CD4-positive, alpha-beta T cell treated with Interferon alpha-2 for 1 hour (primary cell): ENCODE measurements around the gene SSU72.

Experiments
- DNase-seq, 2 donors: peaks; one replicate each; pipeline ENCODE4 v3.0.0-alpha.2; 2020 to 2022

SSU72 gene

GRCh38 chr1:1574721-1575537 lies at the start of gene SSU72:
TSS of gene SSU72 (minus strand) at chr1:1574863. CDS start at chr1:1574557, 306 bp downstream.
- DNase-seq = peak; percentile 90 to 94

DNA sequence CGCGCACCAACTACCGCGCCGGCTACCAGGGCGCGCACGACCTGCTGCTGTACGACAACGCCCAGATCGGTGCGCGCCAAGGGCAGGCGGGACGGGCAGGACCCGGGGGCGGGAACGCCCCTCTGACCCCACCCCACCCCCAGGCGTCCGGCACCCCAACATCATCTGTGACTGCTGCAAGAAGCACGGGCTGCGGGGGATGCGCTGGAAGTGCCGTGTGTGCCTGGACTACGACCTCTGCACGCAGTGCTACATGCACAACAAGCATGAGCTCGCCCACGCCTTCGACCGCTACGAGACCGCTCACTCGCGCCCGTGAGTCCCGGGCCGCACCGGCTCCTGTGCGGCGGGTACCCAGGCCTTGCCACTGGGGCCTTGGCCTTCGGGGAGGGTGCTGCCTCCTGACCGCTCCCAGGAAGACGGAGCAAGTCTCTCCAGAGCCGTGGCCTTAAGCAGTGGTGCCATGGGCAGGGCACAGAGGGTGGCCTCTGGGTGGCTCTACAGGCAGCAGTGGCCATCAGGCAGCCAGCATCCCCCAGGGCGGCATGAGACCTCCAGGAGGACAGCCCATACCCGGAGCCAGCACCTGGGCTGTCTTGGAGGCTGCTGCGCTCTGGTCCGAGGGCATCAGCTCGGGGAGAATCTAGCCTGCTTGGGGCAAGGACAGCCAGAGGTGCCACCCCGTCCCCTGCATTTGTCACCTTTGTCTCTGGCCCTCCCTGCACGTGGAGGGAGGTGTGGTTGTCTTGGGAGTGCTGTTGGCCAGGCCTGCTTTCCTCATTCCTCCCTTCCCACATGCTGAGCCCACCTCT lies 49.2 kb upstream of the SSU72 start:
- no peak for DNase-seq

DNA sequence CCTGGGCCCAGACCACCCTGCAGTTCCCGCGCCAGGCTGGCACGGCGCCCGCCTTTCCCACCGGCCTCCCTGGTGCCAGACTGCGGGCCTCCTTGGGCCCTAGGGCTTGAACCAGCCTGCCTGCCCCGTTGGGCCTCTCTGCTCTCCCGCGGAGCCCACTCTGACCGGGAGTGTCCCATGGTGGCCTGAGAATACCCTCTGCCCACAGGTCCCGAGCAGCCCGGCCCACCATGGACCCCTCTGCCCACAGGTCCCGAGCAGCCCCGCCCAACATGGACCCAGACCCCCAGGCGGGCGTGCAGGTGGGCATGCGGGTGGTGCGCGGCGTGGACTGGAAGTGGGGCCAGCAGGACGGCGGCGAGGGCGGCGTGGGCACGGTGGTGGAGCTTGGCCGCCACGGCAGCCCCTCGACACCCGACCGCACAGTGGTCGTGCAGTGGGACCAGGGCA lies 48.5 kb upstream of the SSU72 start:
- DNase-seq = no peak

GRCh38 chr1:1622788-1623094 lies 48.1 kb upstream of the SSU72 start:
- DNase-seq = no peak

GRCh38 chr1:1622010-1622787 lies 47.5 kb upstream of the SSU72 start:
- DNase-seq = no peak

- DNase-seq = no peak
Measured at GRCh38 chr1:1621173-1622009, 46.7 kb upstream of the SSU72 start.

- DNase-seq = no peak
Measured at GRCh38 chr1:1620433-1621139, 45.9 kb upstream of the SSU72 start.

DNA sequence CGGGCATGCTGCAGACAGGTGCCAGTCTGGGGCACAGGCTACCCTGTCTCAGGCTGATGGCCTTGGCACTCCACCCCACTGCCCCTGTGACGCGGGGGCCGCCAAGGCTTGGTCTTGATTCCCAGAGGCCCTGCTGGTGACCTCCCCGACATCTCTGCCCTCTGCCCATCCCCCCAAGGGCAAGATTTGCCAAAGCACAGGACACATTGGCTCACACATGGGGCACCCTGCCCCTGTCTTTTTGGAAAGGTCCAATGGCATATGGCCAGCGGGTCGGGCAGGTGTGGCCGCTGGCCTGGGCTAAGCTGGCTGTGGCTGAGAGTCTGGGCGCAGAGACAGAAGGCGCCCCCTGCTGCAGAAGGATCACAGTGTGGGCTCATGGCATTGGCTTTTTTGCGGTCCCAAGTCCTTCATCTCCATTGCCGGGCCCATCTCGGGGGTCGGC lies 45.3 kb upstream of the SSU72 start:
- DNase-seq = no peak

DNA sequence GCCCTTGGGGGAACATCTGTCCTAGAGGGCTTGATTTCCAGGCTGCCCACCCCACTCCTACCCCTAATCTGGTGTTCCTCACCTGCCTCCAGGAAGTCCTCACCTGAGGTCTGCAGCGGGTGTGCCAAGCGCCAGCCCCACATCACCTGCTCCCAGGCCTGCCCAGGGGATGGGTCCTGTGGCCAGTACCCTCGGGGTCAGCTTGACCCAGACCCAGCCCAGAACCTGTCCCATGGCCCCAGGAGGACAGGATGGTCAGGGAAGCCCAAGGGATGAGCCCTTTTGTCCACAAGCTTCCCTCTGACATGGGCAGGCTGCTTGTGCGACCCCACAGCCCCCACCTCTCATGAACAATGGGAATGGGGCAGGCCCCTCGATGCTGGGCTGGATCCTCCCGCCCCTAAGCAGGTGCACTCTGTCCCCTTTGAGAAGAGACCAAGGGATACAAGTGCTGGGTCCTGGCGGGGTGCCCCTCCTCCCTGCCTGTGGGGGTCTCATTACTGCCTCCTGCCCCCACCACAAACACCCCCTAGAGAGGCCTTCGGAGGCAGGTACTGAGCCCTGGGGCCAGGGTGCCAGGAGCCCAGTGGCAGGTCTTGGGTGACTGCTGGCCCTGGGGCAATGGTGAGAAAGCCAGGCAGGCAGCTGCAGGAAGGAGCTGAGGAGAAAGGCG lies 43.9 kb upstream of the SSU72 start:
- DNase-seq = no peak

DNA sequence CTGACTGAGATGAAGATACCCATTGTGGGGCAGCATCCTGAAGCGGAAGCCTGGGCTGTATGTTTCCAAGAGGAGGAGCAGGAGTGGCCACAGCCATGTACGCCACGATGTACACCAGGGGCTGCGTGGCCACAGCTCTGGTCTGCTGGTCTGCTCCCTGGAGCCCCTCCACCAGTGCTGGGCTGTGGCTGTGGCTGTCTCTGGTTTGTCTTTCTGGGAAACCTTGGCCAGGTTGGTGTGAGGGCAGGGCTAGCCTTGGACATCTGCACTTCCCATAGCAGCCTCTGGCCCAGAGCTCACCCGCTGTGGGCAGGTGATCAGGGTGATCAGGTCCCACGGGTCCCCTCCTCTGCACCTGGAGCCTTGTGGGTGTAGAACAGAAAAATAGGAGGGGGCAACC lies 43.3 kb upstream of the SSU72 start:
- no peak for DNase-seq

- DNase-seq = no peak
Measured at GRCh38 chr1:1617516-1617915, 42.9 kb upstream of the SSU72 start.

DNA sequence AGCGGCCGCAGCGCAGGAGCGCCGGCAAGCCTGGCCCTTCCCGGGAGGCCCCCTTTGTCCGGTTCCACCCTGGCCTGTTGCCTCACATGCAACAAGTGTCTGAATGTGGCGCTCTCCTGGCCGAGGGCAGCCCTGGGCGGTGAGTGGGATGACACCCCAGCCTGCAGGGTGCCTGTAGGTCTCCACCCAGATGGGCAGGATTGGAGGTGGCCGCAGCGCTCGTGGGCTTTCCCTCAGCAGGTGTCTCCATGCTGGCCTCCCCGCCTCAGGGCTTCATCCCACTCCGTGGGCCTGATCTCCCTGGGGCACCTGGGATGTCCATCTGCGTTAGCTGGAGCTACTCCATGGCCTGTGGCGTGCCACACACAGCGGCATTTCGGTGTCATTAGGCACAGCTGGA lies 42.2 kb upstream of the SSU72 start:
- no peak for DNase-seq

GRCh38 chr1:1616045-1616790 lies 41.6 kb upstream of the SSU72 start:
- DNase-seq = peak; percentile 34 to 65

- peak; percentile 98 to 99 for DNase-seq
Measured at GRCh38 chr1:1615256-1616044, 40.8 kb upstream of the SSU72 start, which contains the start of gene MIB2. TSS of gene MIB2 (plus strand) at chr1:1615500. CDS start at chr1:1623453, 7,953 bp downstream.

DNA sequence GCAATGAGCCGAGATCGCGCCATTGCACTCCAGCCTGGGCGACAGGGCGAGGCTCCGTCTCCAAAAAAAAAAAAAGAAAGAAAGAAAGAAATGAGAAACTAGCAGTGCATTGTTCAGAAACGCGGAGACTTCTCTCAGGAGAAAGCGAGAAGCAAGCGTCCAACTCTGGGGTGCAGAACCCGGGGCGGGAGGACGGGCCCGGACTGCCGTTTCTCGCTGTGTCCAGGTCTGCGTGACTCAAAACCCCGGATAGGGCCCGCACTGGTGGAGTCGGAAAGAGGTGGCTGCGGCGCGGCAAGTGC lies 40.2 kb upstream of the SSU72 start:
- DNase-seq = no peak

DNA sequence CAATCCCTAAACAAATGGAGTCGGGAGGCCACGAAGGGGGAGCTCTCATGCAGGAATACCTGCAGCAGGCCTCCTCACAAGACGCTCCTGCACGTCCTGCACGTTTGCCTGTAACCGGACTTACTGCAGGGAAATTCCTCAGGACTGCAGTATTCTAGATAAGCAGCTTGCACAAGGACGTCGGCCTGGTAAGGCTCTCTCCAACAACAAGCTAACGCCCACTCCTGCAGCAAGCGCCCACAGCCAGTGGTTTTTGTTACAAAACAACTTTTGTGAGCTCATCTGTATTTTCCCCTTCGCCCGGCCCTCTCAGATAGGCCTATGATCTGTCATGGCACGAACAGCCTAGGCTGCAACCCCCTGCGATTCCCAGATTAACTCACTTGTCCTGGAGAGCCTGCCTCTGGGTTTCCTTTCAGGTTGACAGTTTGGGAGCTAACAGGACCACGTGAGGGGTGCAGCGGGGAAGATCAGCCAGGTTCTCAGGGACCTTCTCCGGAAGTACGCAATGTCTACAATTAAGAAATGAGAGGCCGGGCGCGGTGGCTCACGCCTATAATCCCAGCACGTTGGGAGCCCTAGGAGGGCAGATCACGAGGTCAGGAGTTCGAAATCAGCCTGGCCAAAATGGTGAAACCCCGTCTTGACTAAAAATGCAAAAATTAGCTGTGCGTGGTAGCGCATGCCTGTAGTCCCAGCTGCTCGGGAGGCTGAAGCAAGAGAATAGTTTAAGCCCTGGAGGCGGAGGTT lies 39.7 kb upstream of the SSU72 start:
- DNase-seq = peak; percentile 42 to 60

DNA sequence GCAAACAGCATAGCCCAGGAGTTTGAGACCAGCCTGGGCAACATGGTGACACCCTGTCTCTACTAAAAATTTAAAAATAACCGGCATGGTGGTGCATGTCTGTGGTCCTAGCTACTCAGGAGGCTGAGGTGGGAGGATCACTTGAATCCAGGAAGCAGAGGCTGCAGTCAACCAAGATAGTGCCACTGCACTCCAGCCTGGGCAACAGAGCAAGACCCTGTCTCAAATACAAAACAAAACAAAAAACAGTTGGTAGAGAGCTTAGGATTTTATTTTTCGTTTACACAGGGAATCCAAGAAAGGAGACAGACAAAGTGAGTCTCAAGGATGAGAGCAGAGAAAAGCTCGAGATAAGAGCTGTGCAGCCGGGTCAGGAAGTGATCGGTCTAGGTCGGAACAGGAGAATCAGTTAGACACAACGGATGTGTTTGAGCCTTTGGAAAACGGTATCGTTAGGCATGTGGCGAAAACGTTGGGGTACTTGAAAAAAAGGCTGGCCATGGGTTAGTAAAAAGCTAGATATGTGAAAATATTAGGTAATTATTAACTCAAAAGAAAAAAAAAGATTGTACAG lies 38.9 kb upstream of the SSU72 start:
- no peak for DNase-seq

GRCh38 chr1:1612104-1612400 lies 37.4 kb upstream of the SSU72 start:
- no peak for DNase-seq

DNA sequence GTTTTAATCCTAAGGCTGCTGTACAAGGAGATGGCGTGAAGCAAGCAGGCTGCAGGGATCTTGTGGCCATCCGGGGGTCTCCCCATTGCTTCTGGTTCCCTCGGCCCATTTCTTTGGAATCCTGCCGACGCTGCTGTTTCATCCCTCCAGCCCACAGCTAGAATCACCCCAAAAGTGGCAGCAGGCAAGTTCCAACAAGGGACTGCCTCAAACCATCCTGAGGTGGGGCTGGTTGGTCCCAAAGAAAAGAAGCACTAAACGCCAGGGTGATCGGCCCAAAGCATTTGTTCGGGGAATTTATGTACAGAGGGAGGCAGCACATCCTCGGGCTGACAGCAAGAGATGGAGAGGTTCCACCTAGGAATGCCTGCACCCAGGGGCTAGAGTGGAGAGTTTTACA lies 36.1 kb upstream of the SSU72 start:
- no peak for DNase-seq
